TTC549 (cell line): ENCODE measurements around the gene VTI1A.

Source experiments
- FAIRE-seq: peaks from 2 replicates; lab custom pipeline; 2012; peaks lifted over from hg19 to GRCh38; lab: Jason Lieb, UNC

VTI1A gene

GRCh38 chr10:112811741-112812551, 364.9 kb downstream of the VTI1A start:
- no peak for FAIRE-seq

GRCh38 chr10:112812586-112812985, 365.6 kb downstream of the VTI1A start:
- no peak for FAIRE-seq

- no peak for FAIRE-seq
These were observed 367.0 kb downstream of the VTI1A start for GRCh38 chr10:112813866-112814591.

GRCh38 chr10:112815269-112816032, 368.4 kb downstream of the VTI1A start:
- no peak for FAIRE-seq

- FAIRE-seq = no peak
These were observed 369.0 kb downstream of the VTI1A start for GRCh38 chr10:112816033-112816430.

- FAIRE-seq = no peak
These were observed 369.9 kb downstream of the VTI1A start for GRCh38 chr10:112816891-112817290.

- FAIRE-seq = no peak
These were observed 371.2 kb downstream of the VTI1A start for GRCh38 chr10:112817981-112818777.

- no peak for FAIRE-seq
These were observed 372.2 kb downstream of the VTI1A start for GRCh38 chr10:112819231-112819630.

- FAIRE-seq = no peak
These were observed 373.3 kb downstream of the VTI1A start for GRCh38 chr10:112820320-112820719.

GRCh38 chr10:112821038-112821437, 374.0 kb downstream of the VTI1A start:
- no peak for FAIRE-seq

GRCh38 chr10:112821663-112822062, 374.6 kb downstream of the VTI1A start:
- no peak for FAIRE-seq

GRCh38 chr10:112823007-112823406, 376.0 kb downstream of the VTI1A start:
- no peak for FAIRE-seq

GRCh38 chr10:112823604-112824003, 376.6 kb downstream of the VTI1A start:
- no peak for FAIRE-seq

- no peak for FAIRE-seq
These were observed 379.1 kb downstream of the VTI1A start for GRCh38 chr10:112826018-112826697.

GRCh38 chr10:112827086-112827485, 380.1 kb downstream of the VTI1A start:
- FAIRE-seq = no peak

GRCh38 chr10:112827951-112828350, 380.9 kb downstream of the VTI1A start:
- no peak for FAIRE-seq

GRCh38 chr10:112831859-112832258, 384.8 kb downstream of the VTI1A start:
- no peak for FAIRE-seq

- no peak for FAIRE-seq
These were observed 385.4 kb downstream of the VTI1A start for GRCh38 chr10:112832361-112832878.

GRCh38 chr10:112832959-112833358, 385.9 kb downstream of the VTI1A start:
- no peak for FAIRE-seq

GRCh38 chr10:112834751-112835181, 387.8 kb downstream of the VTI1A start:
- FAIRE-seq = no peak

- no peak for FAIRE-seq
These were observed 388.3 kb downstream of the VTI1A start for GRCh38 chr10:112835217-112835715.
